Karpas-422 (cell line): Measurements from ENCODE around the gene PLEKHH2. TPM values are rescaled to one million over a fixed set of nuclear protein-coding genes. Genes with fewer than 3 reads are reported as not detected.

Source experiments
- DNase-seq: peaks from one replicate; pipeline ENCODE4 v3.0.0-alpha.2; 2015
- H2AFZ ChIP-seq: fragments of 200-600 bp; sonication (generic); 2 replicates; pipeline ENCODE4 v1.6.1; 2014; ENCODE audit warnings: antibody characterized with exemption, low read length, mixed read lengths
- H3K27ac ChIP-seq: fragments of 200-600 bp; sonication (generic); 2 replicates; pipeline ENCODE4 v1.5.1; 2014; ENCODE audit warnings: mild to moderate bottlenecking, low read length, moderate library complexity
- H3K27me3 ChIP-seq: fragments of 200-600 bp; sonication (generic); 2 replicates; pipeline ENCODE4 v1.6.1; 2014; ENCODE audit warnings: low read length, mixed read lengths
- H3K36me3 ChIP-seq: fragments of 200-600 bp; sonication (generic); 2 replicates; pipeline ENCODE4 v1.6.1; 2014; ENCODE audit warnings: low read length, mixed read lengths; ENCODE audit not compliant: insufficient read depth
- H3K4me1 ChIP-seq: fragments of 200-600 bp; sonication (generic); 2 replicates; pipeline ENCODE4 v1.6.1; 2014; ENCODE audit warnings: mild to moderate bottlenecking, low read length, mixed read lengths
- H3K4me2 ChIP-seq: fragments of 200-600 bp; sonication (generic); 2 replicates; pipeline ENCODE4 v1.6.1; 2014; ENCODE audit warnings: low read length, low read depth, mild to moderate bottlenecking; ENCODE audit not compliant: poor library complexity, severe bottlenecking
- H3K4me3 ChIP-seq: fragments of 200-600 bp; sonication (generic); 2 replicates; pipeline ENCODE4 v1.5.1; 2014; ENCODE audit warnings: mild to moderate bottlenecking, antibody characterized with exemption, low read length, mixed read lengths
- H3K79me2 ChIP-seq: fragments of 200-600 bp; sonication (generic); 2 replicates; pipeline ENCODE4 v1.6.1; 2014; ENCODE audit warnings: mild to moderate bottlenecking, low read length, mixed read lengths
- H3K9ac ChIP-seq: fragments of 200-600 bp; sonication (generic); 2 replicates; pipeline ENCODE4 v1.6.0; 2014; ENCODE audit warnings: low read length
- H3K9me2 ChIP-seq: fragments of 200-600 bp; sonication (generic), shearing (Covaris generic); replicated peaks from 2 replicates; pipeline ENCODE4 v1.6.0; 2014; ENCODE audit warnings: mild to moderate bottlenecking, low read length, moderate library complexity; ENCODE audit not compliant: insufficient read depth
- H3K9me3 ChIP-seq: fragments of 300-700, 200-600 bp; sonication (generic); 2 replicates; pipeline ENCODE4 v1.6.1; 2014; ENCODE audit warnings: low read length, mixed read lengths
- H4K20me1 ChIP-seq: fragments of 200-600 bp; sonication (generic); 2 replicates; pipeline ENCODE4 v1.6.1; 2014; ENCODE audit warnings: mild to moderate bottlenecking, antibody characterized with exemption, low read length, low read depth; ENCODE audit not compliant: insufficient read depth
- total RNA-seq: library from RNA; depleted of rRNA; stranded (reverse); fragments of >200 nt; shearing (Covaris generic); gene quantifications from 2 replicates; pipeline ENCODE4 v1.2.3, GENCODE V29; 2014; ENCODE audit warnings: low replicate concordance

PLEKHH2 gene
- total RNA-seq, 1 experiment from 2014 or later, result not detected

DNA sequence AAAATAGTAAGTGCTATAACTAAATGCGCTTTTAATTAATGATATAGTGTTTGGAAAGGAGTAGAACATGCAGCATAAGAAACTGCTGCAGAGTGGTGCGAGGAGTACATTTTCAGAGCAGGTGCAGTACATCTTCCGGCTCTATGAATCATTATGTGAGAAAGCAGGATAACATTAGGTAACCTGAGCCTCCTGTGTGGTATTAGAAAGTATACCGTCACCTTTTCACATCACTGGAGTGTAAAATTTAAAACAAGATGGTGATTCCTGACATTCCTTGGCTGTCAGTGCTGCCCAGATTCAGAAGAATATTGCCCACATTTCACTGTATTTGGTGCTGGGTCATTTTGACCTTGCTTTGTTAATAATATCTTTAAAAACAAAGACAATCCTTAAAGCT lies 128.9 kb downstream of the PLEKHH2 start:
- Histone ChIP-seq H3K9me3 (no peaks in the 10 kb centered on the region), H3K36me3 (no peaks in the 10 kb centered on the region), H3K27me3 (no peaks in the 10 kb centered on the region), H3K27ac (no peak overlapping the region), H3K4me1 (no peaks in the 10 kb centered on the region), H3K79me2 (no peaks in the 10 kb centered on the region), H4K20me1 (no peaks in the 10 kb centered on the region), H3K9ac (no peak overlapping the region), H3K4me2 (no peak overlapping the region), H3K4me3 (no peak overlapping the region), H2AFZ (no peak overlapping the region), H3K9me2 (no peaks in the 10 kb centered on the region)
- DNase-seq, result no peak

DNA sequence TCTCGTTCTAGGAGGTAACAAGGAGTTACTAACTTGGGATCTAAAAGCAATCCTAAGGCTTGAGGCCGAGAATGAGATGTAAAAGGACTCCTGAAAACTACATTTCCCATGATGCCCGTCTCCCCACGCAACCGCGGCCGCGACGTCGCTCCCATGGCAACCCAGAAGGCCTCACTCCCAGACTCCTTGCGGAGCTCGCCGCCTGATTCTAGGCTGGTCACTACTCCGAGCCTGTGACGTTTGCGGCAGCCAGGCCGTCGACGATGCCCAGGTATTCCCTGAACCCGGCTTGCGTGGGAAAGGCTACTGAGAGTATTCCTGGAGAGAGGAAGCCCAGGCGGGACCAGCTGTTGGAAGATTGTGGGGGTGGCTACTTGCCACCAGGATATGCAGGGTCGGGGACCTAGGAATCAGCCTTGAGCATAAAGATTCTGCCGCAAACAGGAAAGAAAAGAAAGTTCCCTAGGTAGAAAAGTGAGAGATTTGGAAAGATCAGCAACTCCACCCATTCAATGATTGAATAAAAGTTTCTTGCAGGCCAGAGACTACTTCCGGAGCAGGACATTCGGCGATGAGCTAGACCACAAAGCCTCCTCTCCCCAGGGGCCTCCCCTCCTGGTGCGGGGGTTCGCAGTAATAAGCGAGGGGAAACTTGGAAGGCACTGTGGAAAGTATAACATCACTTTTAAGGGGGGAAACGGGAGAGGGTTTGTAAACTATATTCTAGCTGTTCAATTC lies 137.0 kb downstream of the PLEKHH2 start, which contains the start of gene DYNC2LI1:
Gene DYNC2LI1, plus strand, starts transcription at position 164 of the 738 bp plus-strand sequence. Its CDS starts 100 bp downstream, at position 264.
- peak; percentile 94 for DNase-seq
- Histone ChIP-seq H3K27me3 (no peaks in the 10 kb centered on the region), H3K4me2 (peak within 1 kb of the TSS; percentile 89), H3K4me1 (peaks cover 8% of the 10 kb centered on the region), H3K4me3 (peak within 1 kb of the TSS; percentile 87), H4K20me1 (no peaks in the 10 kb centered on the region), H3K36me3 (no peaks in the 10 kb centered on the region), H2AFZ (peak within 1 kb of the TSS; percentile 84), H3K9me3 (no peaks in the 10 kb centered on the region), H3K9ac (peak within 1 kb of the TSS; percentile 80), H3K27ac (no peak within 1 kb of the TSS), H3K79me2 (peaks cover 7% of the 10 kb centered on the region), H3K9me2 (no peaks in the 10 kb centered on the region)

DNA sequence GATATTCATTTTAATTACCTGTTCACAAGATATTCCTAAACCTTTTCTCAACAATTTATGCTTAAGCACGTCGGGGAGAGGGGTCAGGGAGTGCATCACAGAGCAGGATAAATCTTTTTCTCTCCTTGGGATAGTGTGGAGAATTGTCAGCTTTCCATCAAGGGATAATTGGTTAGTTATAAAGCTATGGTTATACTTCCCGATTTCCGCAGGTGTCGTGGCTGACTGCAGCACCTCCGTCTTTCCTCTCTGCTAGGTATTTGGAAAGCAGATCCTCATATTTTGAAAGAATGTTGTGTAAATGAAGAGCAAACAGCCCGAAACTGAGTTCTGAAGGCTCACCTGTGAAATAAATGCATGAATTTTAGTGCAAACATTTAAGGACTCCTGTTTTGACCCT lies 137.6 kb downstream of the PLEKHH2 start:
- peak overlapping the region; percentile 84 for H2AFZ ChIP-seq
- H3K4me3 ChIP-seq, result peak overlapping the region; percentile 87
- H3K27ac ChIP-seq, result no peak overlapping the region
- peak overlapping the region; percentile 80 for H3K9ac ChIP-seq
- H3K36me3 ChIP-seq, result no peaks in the 10 kb centered on the region
- no peaks in the 10 kb centered on the region for H3K9me3 ChIP-seq
- no peaks in the 10 kb centered on the region for H3K9me2 ChIP-seq
- H3K4me2 ChIP-seq, result peak overlapping the region; percentile 89
- no peak for DNase-seq
- no peaks in the 10 kb centered on the region for H4K20me1 ChIP-seq
- H3K4me1 ChIP-seq, result peaks cover 8% of the 10 kb centered on the region
- no peaks in the 10 kb centered on the region for H3K27me3 ChIP-seq
- H3K79me2 ChIP-seq, result peaks cover 7% of the 10 kb centered on the region

DNA sequence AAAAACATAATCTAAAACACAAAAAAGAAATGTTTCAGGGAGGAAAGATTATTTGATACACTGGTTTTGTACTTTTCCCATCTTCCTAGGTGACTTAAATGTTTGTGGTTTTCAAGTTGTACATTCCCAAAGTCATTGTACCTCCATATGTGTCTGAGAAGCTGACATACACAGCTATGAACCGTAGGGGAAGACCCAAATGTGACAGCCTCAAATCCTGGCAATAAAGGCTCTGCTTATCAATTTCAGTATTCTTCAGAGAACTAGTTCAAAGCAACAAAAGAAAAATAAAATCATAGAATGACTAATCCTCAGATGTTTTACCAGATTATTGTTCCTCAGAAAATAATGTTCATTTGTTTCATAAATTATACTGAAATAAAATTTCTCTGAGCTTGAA lies 139.3 kb downstream of the PLEKHH2 start:
- Histone ChIP-seq H3K4me3 (no peak overlapping the region), H3K4me2 (no peak overlapping the region)
- no peak for DNase-seq

DNA sequence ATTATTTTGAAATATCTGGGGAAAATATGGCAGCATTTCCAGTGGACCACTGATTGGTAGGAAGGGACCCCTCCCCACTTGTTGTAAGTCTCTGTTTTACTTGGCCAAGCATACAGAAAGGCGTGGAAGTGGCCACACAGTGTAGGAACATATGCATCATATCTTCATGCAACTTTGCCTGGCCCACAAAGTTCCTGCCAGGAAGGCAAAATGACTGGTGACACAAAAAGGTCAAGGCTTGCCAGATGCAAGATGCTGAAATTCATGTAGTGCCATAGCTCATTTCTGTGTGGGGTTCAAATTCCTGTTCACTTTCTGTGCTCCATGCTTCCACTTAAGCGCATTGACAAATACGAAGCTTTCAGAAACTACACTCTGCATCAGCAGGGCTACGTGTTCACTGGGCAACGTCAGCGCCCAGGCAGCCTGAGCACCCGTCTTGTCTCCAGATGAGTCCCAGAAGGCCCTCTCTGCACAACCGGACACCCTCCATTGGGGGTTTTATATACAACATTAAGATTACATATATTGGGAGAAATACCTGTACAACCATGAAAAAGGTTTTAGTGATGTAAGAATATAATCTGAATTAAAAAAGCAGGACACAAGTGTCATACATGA lies 140.4 kb downstream of the PLEKHH2 start:
- Histone ChIP-seq H3K9me2 (no peaks in the 10 kb centered on the region), H3K36me3 (no peaks in the 10 kb centered on the region), H3K27me3 (no peaks in the 10 kb centered on the region), H3K4me1 (peaks cover 8% of the 10 kb centered on the region), H3K9me3 (no peaks in the 10 kb centered on the region), H3K27ac (no peak overlapping the region), H2AFZ (no peak overlapping the region), H3K79me2 (peaks cover 7% of the 10 kb centered on the region), H3K9ac (no peak overlapping the region), H3K4me2 (no peak overlapping the region), H4K20me1 (no peaks in the 10 kb centered on the region), H3K4me3 (no peak overlapping the region)
- no peak for DNase-seq

More for the DNA sequence above, 139.3 kb downstream of the PLEKHH2 start:
- H4K20me1 ChIP-seq, result no peaks in the 10 kb centered on the region
- H3K79me2 ChIP-seq, result peaks cover 7% of the 10 kb centered on the region
- no peaks in the 10 kb centered on the region for H3K9me3 ChIP-seq
- no peak overlapping the region for H3K27ac ChIP-seq
- no peak overlapping the region for H3K9ac ChIP-seq
- H3K27me3 ChIP-seq, result no peaks in the 10 kb centered on the region
- H2AFZ ChIP-seq, result no peak overlapping the region
- peaks cover 8% of the 10 kb centered on the region for H3K4me1 ChIP-seq
- H3K9me2 ChIP-seq, result no peaks in the 10 kb centered on the region
- no peaks in the 10 kb centered on the region for H3K36me3 ChIP-seq

DNA sequence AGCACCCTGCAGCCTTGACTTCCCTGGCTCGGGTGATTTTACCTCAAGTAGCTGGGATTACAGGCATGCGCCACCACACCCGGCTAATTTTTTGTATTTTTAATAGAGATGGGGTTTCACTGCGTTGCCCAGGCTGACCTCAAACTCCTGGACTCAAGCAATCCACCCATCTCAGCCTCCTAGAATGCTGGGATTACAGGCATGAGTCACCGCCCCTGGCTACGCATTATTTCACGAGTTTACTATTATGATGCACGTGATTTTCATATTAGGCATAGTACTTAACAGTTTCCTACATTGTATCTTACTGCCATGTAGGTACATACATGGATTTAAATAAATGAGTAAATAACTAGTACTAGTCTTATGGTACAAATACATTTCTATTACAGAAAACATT lies 141.2 kb downstream of the PLEKHH2 start:
- peaks cover 7% of the 10 kb centered on the region for H3K79me2 ChIP-seq
- no peaks in the 10 kb centered on the region for H3K27me3 ChIP-seq
- H3K36me3 ChIP-seq, result no peaks in the 10 kb centered on the region
- DNase-seq, result no peak
- H3K4me3 ChIP-seq, result no peak overlapping the region
- no peaks in the 10 kb centered on the region for H3K9me3 ChIP-seq
- peaks cover 8% of the 10 kb centered on the region for H3K4me1 ChIP-seq
- no peaks in the 10 kb centered on the region for H3K9me2 ChIP-seq
- H4K20me1 ChIP-seq, result no peaks in the 10 kb centered on the region
- no peak overlapping the region for H3K27ac ChIP-seq
- H2AFZ ChIP-seq, result no peak overlapping the region
- H3K4me2 ChIP-seq, result no peak overlapping the region
- H3K9ac ChIP-seq, result no peak overlapping the region

DNA sequence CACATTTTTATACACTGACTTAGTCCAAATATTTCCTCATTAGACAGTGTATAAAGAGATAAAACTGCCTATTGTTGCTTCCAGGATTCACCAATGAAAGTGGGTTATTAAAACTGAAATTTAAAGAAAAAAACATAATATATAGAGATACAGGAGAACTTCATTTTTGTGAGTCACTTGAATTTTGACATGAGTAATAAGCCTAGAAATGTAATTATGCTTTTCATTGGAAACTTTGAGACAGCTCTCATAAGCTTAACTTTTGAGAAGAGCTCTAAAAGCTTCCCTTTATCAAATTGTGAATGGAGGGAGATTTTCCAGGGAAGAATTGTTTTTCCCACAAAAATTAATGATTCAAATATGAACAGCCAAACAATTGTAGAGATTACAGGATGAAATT lies 150.8 kb downstream of the PLEKHH2 start:
- H3K4me1 ChIP-seq, result no peaks in the 10 kb centered on the region
- H3K36me3 ChIP-seq, result no peaks in the 10 kb centered on the region
- no peaks in the 10 kb centered on the region for H3K9me2 ChIP-seq
- no peak overlapping the region for H2AFZ ChIP-seq
- no peak overlapping the region for H3K4me2 ChIP-seq
- no peaks in the 10 kb centered on the region for H3K79me2 ChIP-seq
- H3K4me3 ChIP-seq, result no peak overlapping the region
- H4K20me1 ChIP-seq, result no peaks in the 10 kb centered on the region
- no peaks in the 10 kb centered on the region for H3K27me3 ChIP-seq
- H3K9me3 ChIP-seq, result no peaks in the 10 kb centered on the region
- no peak for DNase-seq
- H3K27ac ChIP-seq, result no peak overlapping the region
- H3K9ac ChIP-seq, result no peak overlapping the region

DNA sequence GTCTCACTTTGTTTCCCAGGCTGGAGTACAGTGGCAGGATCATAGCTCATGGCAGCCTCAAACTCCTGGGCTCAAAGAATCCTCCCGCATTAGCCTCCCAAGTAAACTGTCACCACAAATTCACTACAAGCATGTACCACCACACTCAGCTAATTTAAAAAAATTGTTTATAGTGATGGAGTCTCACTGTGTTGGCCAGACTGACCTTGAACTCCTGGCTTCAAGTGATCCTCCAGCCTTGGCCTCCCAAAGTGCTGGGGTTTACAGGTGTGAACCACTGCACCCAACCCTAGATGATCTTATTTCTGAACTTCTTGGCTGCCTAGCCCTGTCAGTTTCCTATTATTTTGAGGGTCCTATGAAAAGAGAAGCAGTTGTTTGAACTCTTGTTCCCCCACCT lies 151.6 kb downstream of the PLEKHH2 start:
- Histone ChIP-seq H3K9ac (no peak overlapping the region), H3K27me3 (no peaks in the 10 kb centered on the region), H3K4me3 (no peak overlapping the region), H3K4me1 (peaks cover 2% of the 10 kb centered on the region), H3K9me3 (no peaks in the 10 kb centered on the region), H4K20me1 (no peaks in the 10 kb centered on the region), H3K4me2 (no peak overlapping the region), H3K27ac (no peak overlapping the region), H2AFZ (no peak overlapping the region), H3K36me3 (no peaks in the 10 kb centered on the region), H3K79me2 (no peaks in the 10 kb centered on the region), H3K9me2 (no peaks in the 10 kb centered on the region)
- DNase-seq, result no peak
